MM.1S (cell line): ENCODE data around the gene OXLD1.

Experiments
- DNase-seq: peaks from one replicate; pipeline ENCODE4 v3.0.0-alpha.2; 2015
- H2AFZ ChIP-seq: fragments of 300-600 bp; sonication (generic); 2 replicates; pipeline ENCODE4 v1.6.0; 2016; ENCODE audit warnings: antibody characterized with exemption, low read length
- H3F3A ChIP-seq: fragments of 300-600 bp; sonication (generic); 2 replicates; pipeline ENCODE4 v1.6.1; 2016; ENCODE audit warnings: mild to moderate bottlenecking, antibody characterized with exemption, low read length, moderate library complexity, mixed read lengths; ENCODE audit not compliant: insufficient read depth
- H3K27ac ChIP-seq: fragments of 300-600 bp; sonication (generic); 2 replicates; pipeline ENCODE4 v1.5.1; 2016; ENCODE audit warnings: mild to moderate bottlenecking, low read length
- H3K27me3 ChIP-seq: fragments of 300-600 bp; sonication (generic); replicated peaks from 2 replicates; pipeline ENCODE4 v1.6.0; 2016; ENCODE audit warnings: low read length; ENCODE audit not compliant: insufficient read depth
- H3K36me3 ChIP-seq: fragments of 300-600 bp; sonication (generic); replicated peaks from 2 replicates; pipeline ENCODE4 v1.6.1; 2016; ENCODE audit warnings: mild to moderate bottlenecking, low read length, mixed read lengths; ENCODE audit not compliant: insufficient read depth
- H3K4me1 ChIP-seq: fragments of 300-600 bp; sonication (generic); 2 replicates; pipeline ENCODE4 v1.6.1; 2016; ENCODE audit warnings: low read length, mixed read lengths
- H3K4me2 ChIP-seq: fragments of 300-600 bp; sonication (generic); 2 replicates; pipeline ENCODE4 v1.6.0; 2016; ENCODE audit warnings: low read depth, low read length
- H3K4me3 ChIP-seq: fragments of 300-600 bp; sonication (generic); 2 replicates; pipeline ENCODE4 v1.5.1; 2016; ENCODE audit warnings: low read length, mixed read lengths
- H3K79me2 ChIP-seq: fragments of 300-600 bp; sonication (generic); 2 replicates; pipeline ENCODE4 v1.6.1; 2016; ENCODE audit warnings: mixed run types, low read length, mixed read lengths
- H3K9ac ChIP-seq: fragments of 300-600 bp; sonication (generic); 2 replicates; pipeline ENCODE4 v1.6.1; 2016; ENCODE audit warnings: low read length, mixed read lengths
- H3K9me2 ChIP-seq: fragments of 300-600 bp; sonication (generic); replicated peaks from 2 replicates; pipeline ENCODE4 v1.6.1; 2016; ENCODE audit warnings: mild to moderate bottlenecking, low read length, mixed read lengths; ENCODE audit not compliant: insufficient read depth
- H3K9me3 ChIP-seq: fragments of 300-600 bp; sonication (generic); replicated peaks from 2 replicates; pipeline ENCODE4 v1.6.1; 2016; ENCODE audit warnings: mild to moderate bottlenecking, low read length, mixed read lengths; ENCODE audit not compliant: insufficient read depth
- H4K20me1 ChIP-seq: fragments of 300-600 bp; sonication (generic); 2 replicates; pipeline ENCODE4 v1.6.1; 2016; ENCODE audit warnings: mild to moderate bottlenecking, low read length, moderate library complexity, mixed read lengths; ENCODE audit not compliant: insufficient read depth
- CTCF ChIP-seq: fragments of 300-600 bp; sonication (generic); IDR thresholded peaks from 2 replicates; pipeline ENCODE4 v1.5.1; 2016; ENCODE audit warnings: antibody characterized with exemption, low read length, mixed read lengths
- EZH2 ChIP-seq: fragments of 300-600 bp; sonication (generic); optimal IDR thresholded peaks from 2 replicates; pipeline ENCODE3; 2017; ENCODE audit warnings: low read depth, mild to moderate bottlenecking, antibody characterized with exemption, low read length, mixed read lengths
- EZH2phosphoT487 ChIP-seq: fragments of 300-600 bp; sonication (generic); IDR thresholded peaks from 2 replicates; pipeline ENCODE4 v1.6.1; 2018; ENCODE audit warnings: antibody characterized with exemption, low read length

The OXLD1 gene

GRCh38 chr17:81666092-81666341, 388 bp downstream of the OXLD1 start:
- H2AFZ ChIP-seq = peak overlapping the region; percentile 86
- no peaks in the 10 kb centered on the region for H4K20me1 ChIP-seq
- no peaks in the 10 kb centered on the region for H3K27me3 ChIP-seq
- peak overlapping the region; percentile 97 for H3K9ac ChIP-seq
- peak overlapping the region; percentile 89 for H3K4me3 ChIP-seq
- H3K36me3 ChIP-seq = no peaks in the 10 kb centered on the region
- peak overlapping the region; percentile 84 for H3K4me2 ChIP-seq
- TF ChIP-seq EZH2phosphoT487 (no peak), EZH2 (no peak), CTCF (no peak)
- peaks cover 5% of the 10 kb centered on the region; the same call in 1 of the 2 replicates for H3K4me1 ChIP-seq
- DNase-seq = no peak
- peaks cover 39% of the 10 kb centered on the region for H3K79me2 ChIP-seq
- no peak overlapping the region; the same call in 1 of the 2 replicates for H3K27ac ChIP-seq
- no peaks in the 10 kb centered on the region for H3F3A ChIP-seq
- no peaks in the 10 kb centered on the region for H3K9me3 ChIP-seq
- no peaks in the 10 kb centered on the region for H3K9me2 ChIP-seq

- no peaks in the 10 kb centered on the region for H4K20me1 ChIP-seq
- no peaks in the 10 kb centered on the region for H3K36me3 ChIP-seq
- H3F3A ChIP-seq = no peaks in the 10 kb centered on the region
- no peaks in the 10 kb centered on the region for H3K27me3 ChIP-seq
- no peaks in the 10 kb centered on the region for H3K9me2 ChIP-seq
- H3K9ac ChIP-seq = peak overlapping the region; percentile 97
- H3K79me2 ChIP-seq = peaks cover 39% of the 10 kb centered on the region
- no peak overlapping the region for H3K27ac ChIP-seq
- peak overlapping the region; percentile 89 for H3K4me3 ChIP-seq
- H2AFZ ChIP-seq = peak overlapping the region; percentile 86
- H3K4me2 ChIP-seq = peak overlapping the region; percentile 84
- DNase-seq = peak; percentile 23
- peaks cover 5% of the 10 kb centered on the region; the same call in 1 of the 2 replicates for H3K4me1 ChIP-seq
- H3K9me3 ChIP-seq = no peaks in the 10 kb centered on the region
- no peak for TF ChIP-seq EZH2phosphoT487
- no peak for TF ChIP-seq EZH2
- TF ChIP-seq CTCF = no peak
Measured at GRCh38 chr17:81665205-81666091, 957 bp downstream of the OXLD1 start.

GRCh38 chr17:81664051-81664470, 2.3 kb downstream of the OXLD1 start:
- no peak overlapping the region for H3K4me2 ChIP-seq
- H3K9me3 ChIP-seq = no peaks in the 10 kb centered on the region
- H3K27ac ChIP-seq = no peak overlapping the region
- peaks cover 32% of the 10 kb centered on the region for H3K79me2 ChIP-seq
- no peaks in the 10 kb centered on the region for H4K20me1 ChIP-seq
- no peak overlapping the region for H3K9ac ChIP-seq
- peaks cover 5% of the 10 kb centered on the region; the same call in 1 of the 2 replicates for H3K4me1 ChIP-seq
- no peaks in the 10 kb centered on the region for H3F3A ChIP-seq
- H3K36me3 ChIP-seq = no peaks in the 10 kb centered on the region
- H3K27me3 ChIP-seq = no peaks in the 10 kb centered on the region
- TF ChIP-seq CTCF = no peak
- TF ChIP-seq EZH2phosphoT487 = no peak
- TF ChIP-seq EZH2 = no peak
- no peak for DNase-seq
- no peaks in the 10 kb centered on the region for H3K9me2 ChIP-seq
- no peak overlapping the region for H2AFZ ChIP-seq
- H3K4me3 ChIP-seq = no peak overlapping the region
